ENCODE results near the gene TBC1D3B.

DNA sequence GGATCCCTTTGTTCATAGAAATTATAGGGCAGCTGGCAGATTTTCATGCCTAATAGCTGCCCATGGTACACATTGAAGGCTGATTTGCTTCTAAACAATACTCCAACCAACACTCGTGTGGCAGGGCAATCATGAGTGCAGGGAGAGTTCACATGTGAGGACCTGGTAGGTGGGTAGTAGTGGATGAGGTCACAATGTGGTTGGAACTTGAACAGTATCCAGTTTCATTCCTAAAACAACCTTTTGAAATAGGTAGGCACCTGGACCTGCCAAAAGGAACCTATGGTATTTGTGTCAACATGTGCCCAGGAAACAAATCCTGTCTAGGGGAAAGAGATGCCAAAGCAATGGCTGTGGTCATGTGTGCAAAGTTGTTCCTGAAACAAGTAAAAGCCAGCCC is 40.0 kb downstream of the TBC1D3B start:
- TF ChIP-seq POLR2A (IDR thresholded peaks at IDR 0.05) (no peak), POLR2AphosphoS5 (IDR thresholded peaks at IDR 0.05) (no peak), EP300 (IDR thresholded peaks at IDR 0.05) (no peak)
- TF ChIP-seq, protein P1, sequence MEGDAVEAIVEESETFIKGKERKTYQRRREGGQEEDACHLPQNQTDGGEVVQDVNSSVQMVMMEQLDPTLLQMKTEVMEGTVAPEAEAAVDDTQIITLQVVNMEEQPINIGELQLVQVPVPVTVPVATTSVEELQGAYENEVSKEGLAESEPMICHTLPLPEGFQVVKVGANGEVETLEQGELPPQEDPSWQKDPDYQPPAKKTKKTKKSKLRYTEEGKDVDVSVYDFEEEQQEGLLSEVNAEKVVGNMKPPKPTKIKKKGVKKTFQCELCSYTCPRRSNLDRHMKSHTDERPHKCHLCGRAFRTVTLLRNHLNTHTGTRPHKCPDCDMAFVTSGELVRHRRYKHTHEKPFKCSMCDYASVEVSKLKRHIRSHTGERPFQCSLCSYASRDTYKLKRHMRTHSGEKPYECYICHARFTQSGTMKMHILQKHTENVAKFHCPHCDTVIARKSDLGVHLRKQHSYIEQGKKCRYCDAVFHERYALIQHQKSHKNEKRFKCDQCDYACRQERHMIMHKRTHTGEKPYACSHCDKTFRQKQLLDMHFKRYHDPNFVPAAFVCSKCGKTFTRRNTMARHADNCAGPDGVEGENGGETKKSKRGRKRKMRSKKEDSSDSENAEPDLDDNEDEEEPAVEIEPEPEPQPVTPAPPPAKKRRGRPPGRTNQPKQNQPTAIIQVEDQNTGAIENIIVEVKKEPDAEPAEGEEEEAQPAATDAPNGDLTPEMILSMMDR (IDR thresholded peaks at IDR 0.05), result no peak
